ENCODE measurements around the gene EIF2D.
A peak's percentile ranks its signal among the peaks of the same experiment; 100 is the strongest.
"Not testable (repeated sequence)": the region's sequence is repeated elsewhere in the genome, so short reads cannot be mapped to it uniquely, and the experiment has no call there.

EIF2D gene

GRCh38 chr1:206587904-206588303 is 24.4 kb downstream of the EIF2D start:
- H3K27ac Mint-ChIP-seq: peak overlapping the region; percentile 24

GRCh38 chr1:206586501-206587445 is 25.5 kb downstream of the EIF2D start:
- Mint-ChIP-seq H3K27ac (peak overlapping the region; percentile 4), H3K36me3 (ENCODE audit: low read depth) (peaks cover 84% of the 10 kb centered on the region), H3K27me3 (ENCODE audit: low read depth) (no peaks in the 10 kb centered on the region), H3K4me1 (ENCODE audit: low read depth) (peaks cover 74% of the 10 kb centered on the region), H3K9me3 (no peaks in the 10 kb centered on the region), H3K4me3 (no peak overlapping the region)
- no peak for DNase-seq (ENCODE audit: low spot score)

More at GRCh38 chr1:206587904-206588303, 24.4 kb downstream of the EIF2D start:
- Mint-ChIP-seq H3K36me3 (ENCODE audit: low read depth) (peaks cover 85% of the 10 kb centered on the region), H3K4me3 (no peak overlapping the region), H3K9me3 (no peaks in the 10 kb centered on the region), H3K27me3 (ENCODE audit: low read depth) (no peaks in the 10 kb centered on the region), H3K4me1 (ENCODE audit: low read depth) (peaks cover 68% of the 10 kb centered on the region)
- DNase-seq (ENCODE audit: low spot score): no peak

- Mint-ChIP-seq H3K4me3 (no peak overlapping the region), H3K9me3 (no peaks in the 10 kb centered on the region), H3K27ac (no peak overlapping the region), H3K27me3 (ENCODE audit: low read depth) (no peaks in the 10 kb centered on the region), H3K4me1 (ENCODE audit: low read depth) (peaks cover 75% of the 10 kb centered on the region), H3K36me3 (ENCODE audit: low read depth) (peaks cover 87% of the 10 kb centered on the region)
- no peak for DNase-seq (ENCODE audit: low spot score)
Observed at GRCh38 chr1:206584683-206585082, 27.6 kb downstream of the EIF2D start.

- Mint-ChIP-seq H3K36me3 (ENCODE audit: low read depth) (peaks cover 87% of the 10 kb centered on the region), H3K4me1 (ENCODE audit: low read depth) (peaks cover 75% of the 10 kb centered on the region), H3K4me3 (peak overlapping the region; percentile 78), H3K9me3 (no peaks in the 10 kb centered on the region), H3K27ac (peak overlapping the region; percentile 90), H3K27me3 (ENCODE audit: low read depth) (no peaks in the 10 kb centered on the region)
- peak; percentile 73 for DNase-seq (ENCODE audit: low spot score)
Observed at GRCh38 chr1:206583707-206584648, 28.3 kb downstream of the EIF2D start.

GRCh38 chr1:206582971-206583706 is 29.1 kb downstream of the EIF2D start:
- H3K27ac Mint-ChIP-seq: peak overlapping the region; percentile 90
- H3K9me3 Mint-ChIP-seq: no peaks in the 10 kb centered on the region
- peak overlapping the region; percentile 78 for H3K4me3 Mint-ChIP-seq
- peaks cover 88% of the 10 kb centered on the region for H3K36me3 Mint-ChIP-seq (ENCODE audit: low read depth)
- DNase-seq (ENCODE audit: low spot score): peak; percentile 64
- no peaks in the 10 kb centered on the region for H3K27me3 Mint-ChIP-seq (ENCODE audit: low read depth)
- peaks cover 75% of the 10 kb centered on the region for H3K4me1 Mint-ChIP-seq (ENCODE audit: low read depth)

DNA sequence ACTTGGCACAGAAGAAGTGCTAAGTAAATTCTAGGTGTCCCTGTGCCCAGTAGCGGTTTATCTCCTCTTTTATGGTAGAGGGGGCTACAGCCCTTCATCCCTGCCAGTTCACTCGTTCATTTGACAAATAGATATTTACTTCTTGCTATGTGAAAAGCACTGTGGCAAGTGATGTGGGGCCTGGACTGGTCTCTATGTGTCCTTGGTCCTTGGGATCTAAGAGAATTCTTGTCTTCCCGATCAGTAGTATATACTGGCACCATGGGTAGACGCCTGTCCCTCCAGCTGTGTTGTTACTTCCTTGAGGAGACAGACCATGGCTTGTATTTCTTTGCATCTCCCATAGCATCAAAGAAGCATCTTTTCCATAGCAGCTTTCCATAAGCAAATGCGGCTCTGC is 29.7 kb downstream of the EIF2D start:
- DNase-seq (ENCODE audit: low spot score): no peak
- Mint-ChIP-seq H3K4me3 (peak overlapping the region; percentile 78), H3K27me3 (ENCODE audit: low read depth) (no peaks in the 10 kb centered on the region), H3K4me1 (ENCODE audit: low read depth) (peaks cover 75% of the 10 kb centered on the region), H3K36me3 (ENCODE audit: low read depth) (peaks cover 88% of the 10 kb centered on the region), H3K27ac (peak overlapping the region; percentile 90), H3K9me3 (no peaks in the 10 kb centered on the region)

DNA sequence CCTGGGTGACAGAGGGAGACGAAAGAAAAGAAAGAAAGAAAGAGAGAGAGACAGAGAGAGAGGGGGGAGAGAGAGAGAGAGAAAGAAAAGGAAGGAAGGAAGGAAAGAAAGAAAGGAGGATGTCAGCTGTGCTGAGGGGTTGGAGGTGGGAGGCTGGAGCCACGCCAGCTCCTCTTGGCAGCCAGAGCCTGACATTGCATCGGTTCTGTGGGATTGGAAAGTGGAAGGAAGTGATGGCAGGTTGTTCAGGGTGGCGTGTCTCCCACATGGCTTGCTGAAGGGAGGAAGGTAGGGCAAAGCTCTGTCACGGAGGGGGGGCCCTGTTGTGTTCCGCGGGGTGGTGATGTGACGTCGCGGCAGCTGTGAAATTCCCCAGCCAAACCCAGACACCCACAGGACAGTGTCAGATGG is 30.7 kb downstream of the EIF2D start:
- Mint-ChIP-seq H3K4me1 (ENCODE audit: low read depth) (peaks cover 79% of the 10 kb centered on the region), H3K27ac (peak overlapping the region; percentile 95), H3K27me3 (ENCODE audit: low read depth) (no peaks in the 10 kb centered on the region), H3K9me3 (no peaks in the 10 kb centered on the region), H3K4me3 (peak overlapping the region; percentile 78), H3K36me3 (ENCODE audit: low read depth) (peaks cover 86% of the 10 kb centered on the region)
- DNase-seq (ENCODE audit: low spot score): peak; percentile 53

DNA sequence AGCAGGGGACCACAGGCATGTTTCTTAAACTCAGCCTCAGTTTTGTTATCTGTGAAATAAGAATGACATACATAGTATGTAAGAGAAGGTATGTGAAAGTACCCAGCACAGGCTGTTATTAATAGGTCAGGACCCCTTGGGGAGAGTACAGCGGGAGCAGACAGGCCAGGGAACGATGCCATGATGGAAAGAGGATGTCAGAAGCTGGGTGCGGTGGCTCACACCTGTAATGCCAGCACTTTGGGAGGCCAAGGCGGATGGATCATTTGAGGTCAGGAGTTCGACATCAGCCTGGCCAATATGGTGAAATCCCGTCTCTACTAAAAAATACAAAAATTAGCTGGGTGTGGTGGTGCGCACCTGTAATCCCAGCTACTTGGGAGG is 31.2 kb downstream of the EIF2D start:
- H3K4me3 Mint-ChIP-seq: peak overlapping the region; percentile 78
- not testable (repeated sequence) for DNase-seq (ENCODE audit: low spot score); H3K9me3 Mint-ChIP-seq; H3K27me3 Mint-ChIP-seq (ENCODE audit: low read depth)
- H3K36me3 Mint-ChIP-seq (ENCODE audit: low read depth): peaks cover 86% of the 10 kb centered on the region
- peak overlapping the region; percentile 95 for H3K27ac Mint-ChIP-seq
- H3K4me1 Mint-ChIP-seq (ENCODE audit: low read depth): peaks cover 79% of the 10 kb centered on the region

DNA sequence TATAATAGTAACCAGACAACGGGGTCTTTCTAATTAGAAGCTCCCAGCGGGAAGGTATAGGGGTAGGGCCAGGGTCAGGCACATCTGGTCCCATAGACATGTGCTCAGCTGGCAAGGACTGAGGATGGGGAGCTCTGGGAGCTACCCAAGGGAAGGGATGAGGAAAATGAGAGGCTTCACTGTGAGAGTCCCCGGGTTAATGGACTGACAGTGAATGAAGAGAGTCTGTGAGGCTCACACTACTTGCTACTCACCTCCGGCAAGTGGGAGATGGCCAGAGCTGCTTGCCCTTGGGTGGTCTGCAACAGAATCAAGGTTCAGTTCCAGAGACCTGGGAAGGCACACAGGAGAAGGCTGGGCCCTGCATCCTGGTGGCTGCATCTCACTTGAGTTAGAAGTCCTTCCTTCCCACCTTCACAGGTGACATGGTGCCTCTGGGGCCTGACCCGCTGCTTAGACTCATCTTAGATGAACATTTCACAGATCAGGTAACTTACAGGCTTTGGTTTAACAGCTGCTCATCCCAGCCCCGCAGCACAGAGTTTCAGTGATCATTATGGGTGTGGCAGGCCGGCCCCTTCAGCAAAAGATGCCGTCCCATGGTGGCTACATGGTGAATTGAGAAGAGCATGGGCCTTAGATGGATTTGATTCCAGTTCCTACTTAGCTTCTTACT is 31.7 kb downstream of the EIF2D start:
- Mint-ChIP-seq H3K4me3 (peak overlapping the region; percentile 78), H3K36me3 (ENCODE audit: low read depth) (peaks cover 85% of the 10 kb centered on the region), H3K4me1 (ENCODE audit: low read depth) (peaks cover 83% of the 10 kb centered on the region), H3K9me3 (no peaks in the 10 kb centered on the region), H3K27ac (peak overlapping the region; percentile 95), H3K27me3 (ENCODE audit: low read depth) (no peaks in the 10 kb centered on the region)
- DNase-seq (ENCODE audit: low spot score): no peak

DNA sequence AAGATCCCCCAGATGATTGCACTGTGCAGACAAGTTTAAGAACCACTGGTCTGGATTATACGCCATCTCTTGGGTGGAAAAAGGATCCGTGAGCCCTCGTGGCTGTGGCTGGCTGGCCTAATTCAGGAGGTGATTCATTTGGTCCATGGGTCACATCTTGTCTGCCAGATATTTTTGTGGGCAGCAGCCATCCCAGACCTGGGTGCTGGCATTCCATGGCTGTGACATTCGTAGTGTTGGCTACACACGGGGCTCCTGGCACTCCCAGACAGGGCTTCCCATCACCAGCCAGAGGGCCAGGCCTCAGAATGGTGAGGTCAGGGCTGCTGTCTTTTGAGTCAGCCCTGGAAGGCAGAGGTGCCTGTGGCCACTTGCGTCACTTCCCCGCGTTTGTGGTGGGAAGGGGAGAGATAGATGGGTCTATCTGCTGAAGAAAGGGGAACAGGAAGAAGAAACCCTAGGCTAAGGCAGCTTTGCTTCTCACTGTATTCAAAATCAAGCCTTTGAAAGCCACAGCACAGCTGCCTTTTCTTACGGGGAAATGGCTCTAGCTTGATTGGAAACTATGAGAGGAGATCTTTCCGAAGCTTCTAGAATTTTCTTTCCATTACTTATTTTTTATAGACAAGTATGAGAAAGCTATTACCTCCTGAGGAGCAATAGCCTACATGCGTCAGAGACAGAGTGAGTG is 32.4 kb downstream of the EIF2D start:
- peak; percentile 94 for DNase-seq (ENCODE audit: low spot score)
- Mint-ChIP-seq H3K4me3 (peak overlapping the region; percentile 78), H3K4me1 (ENCODE audit: low read depth) (peaks cover 87% of the 10 kb centered on the region), H3K9me3 (no peaks in the 10 kb centered on the region), H3K27me3 (ENCODE audit: low read depth) (no peaks in the 10 kb centered on the region), H3K36me3 (ENCODE audit: low read depth) (peaks cover 84% of the 10 kb centered on the region), H3K27ac (peak overlapping the region; percentile 95)

GRCh38 chr1:206578978-206579374 is 33.3 kb downstream of the EIF2D start:
- H3K4me3 Mint-ChIP-seq: peak overlapping the region; percentile 78
- H3K4me1 Mint-ChIP-seq (ENCODE audit: low read depth): peaks cover 96% of the 10 kb centered on the region
- no peak for DNase-seq (ENCODE audit: low spot score)
- H3K36me3 Mint-ChIP-seq (ENCODE audit: low read depth): peaks cover 81% of the 10 kb centered on the region
- peak overlapping the region; percentile 95 for H3K27ac Mint-ChIP-seq
- H3K27me3 Mint-ChIP-seq (ENCODE audit: low read depth): no peaks in the 10 kb centered on the region
- H3K9me3 Mint-ChIP-seq: no peaks in the 10 kb centered on the region

- Mint-ChIP-seq H3K36me3 (ENCODE audit: low read depth) (peaks cover 83% of the 10 kb centered on the region), H3K4me3 (peak overlapping the region; percentile 78), H3K4me1 (ENCODE audit: low read depth) (peaks cover 98% of the 10 kb centered on the region), H3K27ac (peak overlapping the region; percentile 95), H3K9me3 (no peaks in the 10 kb centered on the region), H3K27me3 (ENCODE audit: low read depth) (no peaks in the 10 kb centered on the region)
- DNase-seq (ENCODE audit: low spot score): peak; percentile 51
Observed at GRCh38 chr1:206578068-206578977, 33.9 kb downstream of the EIF2D start.

Data from T-helper 2 cell treated with Interferon-gamma antibody and Interleukin-4, amounts not matched to agents 5 μg/mL and 100 μg/mL, for 36 hours (primary cell).